HG02642 (cell line): ENCODE data around the gene PBX4.

Source experiments
- ATAC-seq: cut with Tn5 transposase; IDR thresholded peaks from one replicate; pipeline ENCODE4 v1.9.1; 2021; ENCODE audit warnings: mild to moderate bottlenecking; ENCODE audit not compliant: unreplicated experiment, poor library complexity

The PBX4 gene

DNA sequence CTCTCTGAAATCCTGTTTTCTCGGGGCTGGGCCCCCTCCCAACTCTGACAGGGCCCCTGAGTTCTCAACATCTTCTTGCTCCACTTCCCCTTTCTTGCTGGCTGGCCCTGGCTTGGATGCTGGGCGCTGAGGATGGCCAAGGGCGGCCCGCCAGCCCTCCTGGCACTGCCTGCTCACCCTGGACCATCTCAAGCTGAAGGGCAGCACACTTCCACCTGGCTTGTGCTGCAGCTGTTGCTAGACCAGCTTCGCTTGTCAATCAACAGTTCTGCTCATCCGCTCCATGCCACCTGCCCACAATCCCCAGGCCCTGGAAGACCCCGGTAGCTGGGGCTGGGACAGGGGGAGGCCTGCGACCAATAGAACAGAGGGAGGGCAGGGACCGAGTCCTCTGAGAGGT lies 31.8 kb upstream of the PBX4 start:
- ATAC-seq, result no peak

DNA sequence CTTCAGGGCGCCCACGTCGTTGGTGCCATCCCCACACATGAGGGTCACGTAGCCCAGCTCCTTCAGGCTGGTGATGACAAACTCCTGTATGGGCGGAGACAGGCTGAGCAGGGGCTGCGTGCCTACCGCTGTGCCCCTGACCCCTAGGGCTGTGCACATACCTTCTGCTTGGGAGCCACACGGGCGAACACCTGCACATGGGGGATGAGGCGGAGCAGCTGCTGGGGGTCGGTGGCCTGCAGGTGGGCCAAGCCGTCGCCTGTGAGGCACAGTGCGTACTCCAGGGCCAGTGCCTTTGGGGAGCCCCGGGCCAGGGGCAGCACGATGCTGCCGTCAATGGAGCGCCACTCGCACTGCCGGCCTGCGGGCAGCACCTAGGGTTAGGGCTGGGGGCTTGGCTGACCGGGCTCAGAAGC lies 31.1 kb upstream of the PBX4 start:
- ATAC-seq, result no peak

DNA sequence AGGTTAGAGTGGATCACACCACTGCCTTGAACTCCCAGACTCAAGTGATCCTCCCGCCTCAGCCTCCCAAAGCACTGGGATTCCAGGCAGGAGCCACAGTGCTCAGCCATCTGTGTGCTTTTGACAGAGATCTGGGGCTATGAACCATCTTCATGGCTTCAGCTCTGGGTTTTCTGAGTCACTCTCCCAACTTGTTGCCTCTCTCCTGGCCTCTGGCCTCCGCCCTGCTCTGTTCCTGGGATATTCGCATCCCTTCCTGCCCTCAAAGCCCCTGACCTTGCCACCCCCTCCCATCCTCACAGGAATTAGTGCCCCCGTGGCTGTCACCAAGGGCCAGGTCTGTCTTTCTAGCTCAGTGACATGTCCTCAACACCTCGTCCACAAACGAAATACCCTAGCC lies 30.7 kb upstream of the PBX4 start:
- no peak for ATAC-seq

DNA sequence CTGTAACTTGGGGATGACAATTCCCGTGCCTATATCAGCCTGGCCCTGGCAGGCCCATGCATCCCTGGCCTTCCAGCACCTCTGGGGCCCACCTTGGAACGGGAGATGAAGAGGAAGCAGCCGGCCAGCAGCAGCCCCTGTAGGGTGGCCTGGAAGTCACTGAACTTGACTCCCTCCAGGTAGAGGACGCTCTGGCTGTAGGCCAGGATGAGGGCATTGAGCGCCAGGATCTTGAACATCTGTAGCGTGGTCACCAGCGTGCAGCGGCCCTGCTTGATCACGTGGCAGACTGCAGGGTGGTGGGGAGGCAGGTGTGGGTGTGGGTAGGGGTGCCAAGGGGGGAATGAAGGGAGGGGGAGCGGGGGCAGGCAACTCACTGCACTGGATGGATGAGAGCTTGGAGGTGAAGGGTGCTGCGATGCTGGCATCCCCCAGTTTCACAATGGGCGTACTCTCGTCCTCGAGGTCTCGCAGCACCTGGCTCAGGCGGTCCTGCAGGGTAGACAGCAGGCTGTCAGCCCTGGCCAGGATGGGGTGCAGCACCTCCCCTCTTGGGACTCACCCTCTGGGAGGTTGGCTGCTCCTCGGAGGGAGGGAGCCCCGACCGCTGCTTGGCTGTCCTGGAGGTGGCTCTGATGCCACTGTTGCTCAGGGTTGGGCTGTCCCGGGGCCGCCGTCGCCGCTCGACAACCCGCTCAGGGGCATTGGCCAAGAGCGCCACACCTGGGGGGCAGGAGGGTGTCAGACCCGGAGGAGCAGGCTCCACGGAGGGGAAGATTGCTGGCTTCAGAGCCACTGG lies 28.7 kb upstream of the PBX4 start:
- no peak for ATAC-seq

DNA sequence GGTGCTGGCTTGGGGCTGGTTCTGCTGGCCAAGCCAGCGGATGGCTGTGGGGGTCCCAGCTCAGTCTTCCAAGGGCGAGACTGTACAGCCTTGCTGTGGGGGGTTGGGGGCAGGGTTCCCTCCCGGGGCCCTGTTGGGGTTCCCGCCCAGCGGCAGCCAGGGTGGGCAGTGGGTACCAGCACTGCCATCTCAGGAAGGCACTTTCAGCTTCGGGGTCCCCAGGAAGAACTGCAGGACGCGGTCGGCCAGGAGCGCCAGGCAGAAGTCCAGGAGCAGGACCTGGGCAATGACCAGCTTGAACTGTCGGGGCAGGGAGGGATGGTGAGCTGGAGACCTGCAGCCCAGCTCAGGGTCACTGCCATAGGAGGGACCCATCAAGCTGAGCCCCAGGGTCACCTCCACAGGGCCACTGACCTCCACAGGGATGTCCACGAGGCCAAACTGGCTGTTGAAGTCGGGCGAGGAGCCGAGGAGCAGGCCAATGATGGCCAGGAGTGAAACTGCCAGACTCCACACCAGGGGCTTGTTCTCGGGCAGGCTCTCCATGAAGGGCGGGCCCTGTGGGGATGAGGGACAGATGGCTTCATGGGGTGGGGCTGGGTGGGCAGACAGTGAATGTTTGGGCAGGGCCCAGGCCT lies 26.9 kb upstream of the PBX4 start:
- ATAC-seq, result no peak

DNA sequence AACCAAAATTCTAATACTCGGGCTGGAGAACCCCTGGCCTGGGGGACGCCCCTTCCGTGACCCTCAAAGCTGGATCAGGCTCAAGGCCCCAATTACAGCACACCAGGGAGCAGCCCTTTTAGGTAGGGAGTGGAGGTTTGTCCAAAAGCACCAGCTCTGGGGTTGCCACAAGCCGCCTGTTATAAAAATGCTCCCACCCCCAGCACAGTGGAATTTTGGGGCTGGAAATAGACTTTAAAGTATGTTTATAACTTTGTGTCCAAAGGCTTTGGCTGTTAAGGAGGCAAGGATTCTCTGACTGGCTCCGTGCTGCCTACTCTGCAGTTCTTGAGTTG lies 25.5 kb upstream of the PBX4 start:
- ATAC-seq, result no peak

GRCh38 chr19:19643158-19644053 lies 24.9 kb upstream of the PBX4 start, which contains the start of gene GMIP:
Gene GMIP, minus strand, starts transcription at chr19:19643657. Its CDS starts 128 bp downstream, at chr19:19643529.
- peak; percentile 77 for ATAC-seq

- ATAC-seq, result peak; percentile 14
Observed at GRCh38 chr19:19642506-19643157, 24.1 kb upstream of the PBX4 start.

DNA sequence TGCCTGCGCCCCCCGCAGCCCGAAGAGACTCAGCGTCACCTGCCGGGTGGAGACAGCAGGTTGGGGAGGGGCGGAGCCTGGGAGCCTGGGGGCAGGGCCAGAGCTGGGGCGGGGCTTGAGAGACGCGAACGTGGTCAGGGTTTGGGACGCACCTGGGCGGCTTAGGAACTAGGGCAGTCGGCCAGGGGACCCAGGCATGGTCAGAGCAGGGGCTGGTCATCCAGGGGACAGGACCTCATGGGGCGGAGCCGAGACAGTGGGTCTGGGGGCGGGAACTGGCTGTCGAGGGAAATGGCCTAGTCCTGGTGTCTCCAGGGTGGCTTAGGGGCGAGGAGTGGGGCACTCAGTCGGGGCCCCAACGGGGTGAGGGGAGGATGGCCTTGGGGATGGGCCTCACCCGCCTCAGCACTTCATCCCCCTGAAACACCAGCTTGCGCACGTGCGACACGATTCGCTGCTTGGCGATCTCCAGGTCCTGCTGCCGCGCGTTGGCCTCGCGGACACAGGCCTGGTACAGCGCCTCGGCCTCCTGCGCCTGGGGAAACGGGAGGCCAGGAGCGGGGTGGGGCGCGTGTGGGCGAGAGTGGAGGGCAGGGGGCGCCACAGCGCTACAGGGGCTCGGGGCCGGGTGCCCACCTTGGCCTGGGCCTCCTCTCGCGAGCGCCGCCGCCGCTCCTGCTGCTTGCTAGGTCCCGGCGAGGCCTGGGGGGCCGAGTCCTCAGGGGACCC lies 19.2 kb upstream of the PBX4 start:
- ATAC-seq, result no peak

- ATAC-seq, result no peak
Observed at GRCh38 chr19:19637186-19637522, 18.7 kb upstream of the PBX4 start.

DNA sequence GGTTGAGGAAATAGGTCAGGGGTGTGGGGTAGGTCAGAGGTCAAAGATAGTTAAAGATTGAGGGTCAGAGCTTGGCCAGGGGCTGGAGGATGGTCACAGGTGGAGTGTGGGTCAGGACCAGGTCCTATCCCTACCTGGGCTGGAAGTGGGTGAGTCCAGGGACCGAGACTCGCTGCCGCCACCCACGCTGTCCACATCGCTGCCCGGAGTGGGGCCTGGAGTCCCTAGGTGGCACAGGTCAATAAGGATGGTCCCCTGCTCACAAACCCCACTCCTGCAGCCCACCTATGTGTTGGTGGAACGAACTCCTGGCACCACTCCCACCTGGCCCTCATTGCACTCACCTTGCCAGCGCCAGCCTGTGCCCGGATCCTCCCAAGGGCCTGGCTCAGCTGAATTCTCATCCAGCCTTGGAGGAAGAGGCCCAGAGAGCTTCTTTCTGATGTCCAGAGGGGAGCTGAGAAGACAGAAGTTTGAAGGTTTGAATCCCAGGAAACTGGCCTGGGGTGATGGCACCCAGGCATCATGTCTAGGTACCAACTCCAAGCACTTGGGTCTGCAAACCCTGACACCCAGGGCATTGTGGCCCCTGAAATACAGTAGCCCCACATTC lies 18.2 kb upstream of the PBX4 start:
- no peak for ATAC-seq

- ATAC-seq, result no peak
Observed at GRCh38 chr19:19635313-19635702, 16.8 kb upstream of the PBX4 start.

- no peak for ATAC-seq
Observed at GRCh38 chr19:19634516-19635312, 16.2 kb upstream of the PBX4 start.

DNA sequence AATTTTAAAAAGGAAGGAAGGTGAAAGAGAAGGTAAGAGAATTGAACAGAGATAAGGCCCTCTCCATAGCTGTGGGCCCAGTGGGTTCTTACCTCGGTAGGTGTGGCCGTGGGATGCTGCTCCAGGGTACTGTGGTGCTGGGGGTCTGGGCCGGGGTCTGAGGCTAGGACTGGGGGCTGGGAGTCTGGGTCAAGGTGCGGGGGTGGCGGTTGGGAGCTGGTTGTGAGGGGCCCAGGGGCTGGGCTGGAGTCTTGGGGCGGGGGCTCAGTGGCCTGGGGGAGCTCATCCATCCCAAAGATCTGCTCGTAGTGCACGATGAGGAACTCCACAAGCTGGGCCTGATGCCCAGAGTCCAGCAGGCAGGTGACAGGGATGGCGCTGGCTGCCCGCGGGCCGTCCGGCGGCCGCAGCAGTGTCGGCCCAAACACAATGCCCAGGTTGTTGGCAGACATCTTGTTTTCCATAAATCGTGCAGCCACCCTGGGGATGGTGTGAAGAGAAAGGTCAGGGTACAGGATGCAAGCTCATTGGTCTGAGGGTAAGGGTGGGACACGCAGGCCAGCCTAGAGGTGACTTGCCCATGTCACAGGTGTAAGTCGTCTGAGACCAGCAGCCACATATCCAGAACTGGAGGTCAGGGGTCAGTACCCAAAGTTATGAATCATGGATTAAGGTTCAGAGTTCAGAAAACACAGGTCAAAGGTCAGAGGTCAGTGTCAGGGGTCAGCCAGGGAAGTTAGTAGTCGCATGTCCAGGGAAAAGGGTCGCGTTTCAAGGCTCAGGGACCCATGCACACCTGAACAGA lies 15.4 kb upstream of the PBX4 start:
- ATAC-seq, result no peak

DNA sequence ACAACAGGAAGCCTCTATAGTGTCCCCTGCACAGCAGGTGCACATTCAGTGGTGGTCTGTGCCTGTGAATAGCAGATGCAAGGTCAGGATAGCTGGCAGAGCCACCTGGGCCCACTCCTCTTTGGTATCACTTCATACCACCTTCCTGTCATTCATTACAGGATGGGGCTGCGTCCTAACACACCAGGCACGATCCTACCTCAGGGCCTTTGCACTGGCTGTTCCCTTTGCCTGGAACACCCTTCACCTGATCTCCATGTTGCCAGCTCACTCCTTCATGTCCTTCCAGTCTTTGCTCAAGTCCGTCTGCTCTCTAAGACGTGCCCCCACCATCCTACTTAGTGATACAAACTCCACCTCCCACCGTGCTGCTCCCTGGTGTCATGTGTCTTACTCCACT lies 14.2 kb upstream of the PBX4 start:
- no peak for ATAC-seq

- no peak for ATAC-seq
Observed at GRCh38 chr19:19631346-19631745, 12.9 kb upstream of the PBX4 start.

GRCh38 chr19:19630426-19630825 lies 11.9 kb upstream of the PBX4 start:
- ATAC-seq, result no peak

- no peak for ATAC-seq
Observed at GRCh38 chr19:19630062-19630414, 11.6 kb upstream of the PBX4 start.
